ENCODE measurements around the gene SH3BP1.

The SH3BP1 gene

DNA sequence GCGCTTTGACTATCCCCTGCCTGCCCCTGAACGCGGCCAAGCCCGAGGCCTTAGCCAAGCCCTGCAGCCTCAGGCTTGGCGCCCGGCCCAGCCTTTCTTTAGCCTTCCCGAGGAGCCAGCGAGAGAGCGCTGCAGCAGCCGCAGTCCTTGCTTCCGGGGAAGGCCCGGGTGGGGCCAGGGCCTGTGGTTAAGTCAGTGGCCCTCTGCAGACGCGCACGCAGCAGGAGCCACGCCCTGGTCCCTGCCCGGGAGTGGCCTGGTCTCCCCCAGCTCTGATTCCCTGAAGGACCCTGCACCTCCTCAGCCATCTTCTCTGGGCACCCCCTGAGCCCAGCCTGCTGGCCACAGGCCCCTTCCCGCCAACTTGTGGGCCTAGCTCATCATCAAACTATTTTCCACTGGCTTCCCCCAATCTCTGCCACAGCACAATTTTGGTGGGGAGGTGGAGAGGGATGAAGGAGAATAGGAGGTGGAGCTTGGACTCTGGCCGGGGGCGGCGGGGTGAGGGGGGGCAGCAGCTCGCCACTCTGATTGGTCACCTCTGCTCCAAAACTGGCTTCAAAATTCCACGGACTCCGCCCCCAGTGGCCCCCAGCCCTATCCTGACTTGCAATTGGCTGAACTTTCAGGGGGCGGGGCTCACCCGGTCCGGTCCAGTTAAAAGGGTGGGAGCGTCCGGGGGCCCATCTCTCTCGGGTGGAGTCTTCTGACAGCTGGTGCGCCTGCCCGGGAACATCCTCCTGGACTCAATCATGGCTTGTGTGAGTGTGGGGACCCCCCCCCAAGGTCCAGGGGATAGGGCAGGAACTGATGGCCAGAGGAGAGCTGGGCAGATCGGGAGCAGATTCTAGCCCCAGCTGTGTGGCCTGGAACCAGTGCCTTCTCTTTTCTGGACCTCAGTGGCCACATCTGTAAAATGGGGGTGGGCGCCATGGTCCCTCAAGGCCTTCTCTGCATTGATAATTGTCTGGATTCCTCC is 35.8 kb downstream of the SH3BP1 start, which contains the start of gene LGALS1:
Gene LGALS1, plus strand, starts transcription at position 686 of the 979 bp plus-strand sequence. Its CDS starts 67 bp downstream, at position 753.
- H3K4me3 ChIP-seq (ENCODE audit: low read depth, low read length), result no peak within 1 kb of the TSS
- DNase-seq (ENCODE audit: low read depth), result no peak

DNA sequence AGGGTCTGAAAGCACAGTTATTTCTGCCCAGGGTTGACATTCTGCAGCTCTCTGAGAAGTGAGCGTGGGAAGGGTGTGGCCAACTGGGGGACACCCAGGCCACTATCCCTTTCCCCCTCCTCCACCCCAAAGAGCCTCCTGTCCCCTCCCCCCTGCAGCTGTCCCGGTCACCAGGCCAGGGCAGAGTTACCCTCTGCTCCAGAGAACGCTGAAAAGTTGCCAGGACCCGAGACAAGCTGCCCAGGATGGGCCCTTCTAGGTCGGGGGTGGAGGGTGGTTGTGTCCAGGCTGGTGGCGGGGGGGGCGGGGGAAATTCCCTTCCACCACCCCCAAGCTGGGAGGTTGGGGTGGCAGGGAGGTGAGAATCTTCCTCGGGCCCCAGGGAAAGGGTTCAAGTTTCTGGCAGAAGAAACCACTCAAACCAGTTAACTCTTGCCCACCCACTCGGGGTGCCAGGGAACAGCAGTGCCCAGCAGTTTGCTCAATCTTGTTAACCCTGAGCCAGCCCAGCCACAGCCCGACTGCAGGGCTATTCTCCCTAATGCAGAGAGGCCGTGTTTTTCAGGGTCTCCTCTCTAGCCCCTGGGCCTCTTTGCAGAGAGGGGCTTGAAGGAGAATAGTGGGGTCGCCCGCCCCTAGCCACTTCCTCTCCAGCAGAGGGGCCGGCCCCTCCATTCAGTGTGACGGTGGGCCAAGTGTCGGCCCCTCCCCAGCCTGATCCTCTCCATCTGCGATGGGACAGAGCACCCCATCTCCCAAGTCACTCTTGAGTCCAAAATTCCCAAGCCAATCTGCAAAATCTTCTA is 36.7 kb downstream of the SH3BP1 start:
- TF ChIP-seq, protein P1, sequence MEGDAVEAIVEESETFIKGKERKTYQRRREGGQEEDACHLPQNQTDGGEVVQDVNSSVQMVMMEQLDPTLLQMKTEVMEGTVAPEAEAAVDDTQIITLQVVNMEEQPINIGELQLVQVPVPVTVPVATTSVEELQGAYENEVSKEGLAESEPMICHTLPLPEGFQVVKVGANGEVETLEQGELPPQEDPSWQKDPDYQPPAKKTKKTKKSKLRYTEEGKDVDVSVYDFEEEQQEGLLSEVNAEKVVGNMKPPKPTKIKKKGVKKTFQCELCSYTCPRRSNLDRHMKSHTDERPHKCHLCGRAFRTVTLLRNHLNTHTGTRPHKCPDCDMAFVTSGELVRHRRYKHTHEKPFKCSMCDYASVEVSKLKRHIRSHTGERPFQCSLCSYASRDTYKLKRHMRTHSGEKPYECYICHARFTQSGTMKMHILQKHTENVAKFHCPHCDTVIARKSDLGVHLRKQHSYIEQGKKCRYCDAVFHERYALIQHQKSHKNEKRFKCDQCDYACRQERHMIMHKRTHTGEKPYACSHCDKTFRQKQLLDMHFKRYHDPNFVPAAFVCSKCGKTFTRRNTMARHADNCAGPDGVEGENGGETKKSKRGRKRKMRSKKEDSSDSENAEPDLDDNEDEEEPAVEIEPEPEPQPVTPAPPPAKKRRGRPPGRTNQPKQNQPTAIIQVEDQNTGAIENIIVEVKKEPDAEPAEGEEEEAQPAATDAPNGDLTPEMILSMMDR (IDR thresholded peaks at IDR 0.05; ENCODE audit: control insufficient read depth, extremely low read depth, insufficient read depth), result no peak
- DNase-seq (ENCODE audit: low read depth), result no peak
- no peak overlapping the region for H3K4me3 ChIP-seq (ENCODE audit: low read depth, low read length)

More for the DNA sequence above, 35.8 kb downstream of the SH3BP1 start, which contains the start of gene LGALS1:
- TF ChIP-seq, protein P1 (IDR thresholded peaks at IDR 0.05; ENCODE audit: control insufficient read depth, extremely low read depth, insufficient read depth), result no peak

DNA sequence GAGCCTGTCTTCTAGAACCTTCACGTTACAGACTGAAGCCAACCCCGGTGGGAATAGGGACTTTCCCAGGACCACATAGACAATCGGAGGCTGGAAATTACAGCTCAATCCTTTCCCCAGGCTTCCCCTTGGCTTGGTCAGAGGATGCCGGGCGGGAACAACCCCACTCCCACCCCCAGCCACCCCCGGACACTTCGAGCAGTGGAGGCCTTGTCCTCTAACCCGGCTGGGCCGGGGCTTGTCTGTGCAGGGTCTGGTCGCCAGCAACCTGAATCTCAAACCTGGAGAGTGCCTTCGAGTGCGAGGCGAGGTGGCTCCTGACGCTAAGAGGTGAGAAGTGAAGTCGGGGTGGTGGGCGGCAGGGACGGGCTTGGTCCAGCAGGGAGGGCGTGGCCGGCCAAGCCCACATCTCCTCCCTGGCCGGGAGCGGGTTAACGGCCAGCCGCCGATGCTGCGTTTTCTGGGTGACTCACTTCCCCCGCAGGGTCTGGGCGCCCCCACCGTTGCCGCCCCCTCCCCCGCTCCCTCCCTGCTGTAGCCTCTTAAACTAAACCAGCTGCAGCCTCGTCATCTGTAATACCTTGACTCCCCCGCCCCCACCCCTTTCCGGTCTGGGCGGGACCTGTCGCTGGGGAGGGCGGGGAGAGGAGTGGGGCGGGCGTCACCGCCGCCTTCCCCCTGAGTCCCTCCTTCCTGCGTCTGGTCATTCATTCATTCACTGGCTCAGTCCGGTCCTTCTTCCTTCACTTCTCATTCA is 37.4 kb downstream of the SH3BP1 start:
- TF ChIP-seq, protein P1 (IDR thresholded peaks at IDR 0.05; ENCODE audit: control insufficient read depth, extremely low read depth, insufficient read depth), result no peak
- no peak overlapping the region for H3K4me3 ChIP-seq (ENCODE audit: low read depth, low read length)
- no peak for DNase-seq (ENCODE audit: low read depth)

DNA sequence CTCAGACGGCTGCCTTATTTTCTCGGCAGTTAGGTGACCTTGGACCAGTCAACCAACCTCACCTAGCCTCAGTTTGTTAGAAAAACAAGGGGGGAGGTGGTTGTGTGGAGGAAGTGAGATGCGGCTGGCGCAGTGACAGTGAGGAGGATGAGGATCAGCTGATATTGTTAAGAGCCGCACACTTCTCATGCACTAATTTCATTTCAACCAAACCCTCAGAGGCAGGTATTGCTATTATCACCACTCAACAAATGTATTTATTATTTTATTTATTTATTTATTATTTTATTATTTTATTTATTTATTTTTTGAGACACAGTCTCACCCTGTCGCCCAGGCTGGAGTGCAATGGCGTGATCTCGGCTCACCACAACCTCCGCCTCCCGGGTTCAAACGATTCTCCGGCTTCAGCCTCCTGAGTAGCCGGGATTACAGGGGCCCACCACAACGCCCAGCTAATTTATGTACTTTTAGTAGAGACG is 38.1 kb downstream of the SH3BP1 start:
- no peak for DNase-seq (ENCODE audit: low read depth)
- no peak overlapping the region for H3K4me3 ChIP-seq (ENCODE audit: low read depth, low read length)
- TF ChIP-seq, protein P1 (IDR thresholded peaks at IDR 0.05; ENCODE audit: control insufficient read depth, extremely low read depth, insufficient read depth), result no peak

DNA sequence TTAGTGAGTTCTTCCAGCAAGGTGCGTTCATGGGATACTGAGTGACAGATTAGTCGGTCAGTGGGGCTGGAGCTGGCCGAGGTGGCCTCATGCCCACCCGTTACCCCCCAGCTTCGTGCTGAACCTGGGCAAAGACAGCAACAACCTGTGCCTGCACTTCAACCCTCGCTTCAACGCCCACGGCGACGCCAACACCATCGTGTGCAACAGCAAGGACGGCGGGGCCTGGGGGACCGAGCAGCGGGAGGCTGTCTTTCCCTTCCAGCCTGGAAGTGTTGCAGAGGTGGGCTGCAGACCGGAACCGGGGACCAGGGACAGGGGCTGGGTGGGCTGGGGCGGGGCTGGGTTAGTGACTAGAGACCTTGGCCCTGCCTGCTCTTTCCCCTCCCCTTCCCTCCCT is 38.9 kb downstream of the SH3BP1 start:
- TF ChIP-seq, protein P1 (IDR thresholded peaks at IDR 0.05; ENCODE audit: control insufficient read depth, extremely low read depth, insufficient read depth), result no peak

DNA sequence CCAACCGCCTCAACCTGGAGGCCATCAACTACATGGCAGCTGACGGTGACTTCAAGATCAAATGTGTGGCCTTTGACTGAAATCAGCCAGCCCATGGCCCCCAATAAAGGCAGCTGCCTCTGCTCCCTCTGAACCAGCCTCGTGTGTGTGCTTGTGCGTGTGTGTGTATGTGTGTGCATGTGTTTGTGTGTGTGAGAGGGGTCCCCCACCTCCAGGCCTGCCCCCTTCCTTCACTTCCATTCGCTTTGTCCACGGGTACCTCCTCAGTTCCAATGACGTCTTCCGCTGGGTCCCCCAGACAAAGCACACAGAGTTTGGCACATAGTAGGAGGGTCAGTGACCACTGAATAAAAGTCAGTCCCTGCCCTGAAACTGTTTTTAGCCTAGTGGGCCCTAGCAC is 40.2 kb downstream of the SH3BP1 start:
- TF ChIP-seq, protein P1 (IDR thresholded peaks at IDR 0.05; ENCODE audit: control insufficient read depth, extremely low read depth, insufficient read depth), result no peak
- no peak for DNase-seq (ENCODE audit: low read depth)

More for the DNA sequence above, 38.9 kb downstream of the SH3BP1 start:
- H3K4me3 ChIP-seq (ENCODE audit: low read depth, low read length), result no peak overlapping the region
- no peak for DNase-seq (ENCODE audit: low read depth)

More for the DNA sequence above, 40.2 kb downstream of the SH3BP1 start:
- H3K4me3 ChIP-seq (ENCODE audit: low read depth, low read length), result no peak overlapping the region

Measured in LNCaP clone FGC (cell line).